SK-N-MC (cell line): Measurements from ENCODE around the gene CASP10.

Source experiments
- DNase-seq: peaks from one replicate; pipeline ENCODE4 v3.0.0-alpha.2; 2011; ENCODE audit warnings: low read depth, low spot score
- H3K27ac ChIP-seq: fragments of 200-600 bp; sonication (generic); 2 replicates; pipeline ENCODE4 v1.5.1; 2016; ENCODE audit warnings: mixed run types
- H3K36me3 ChIP-seq: fragments of 200-600 bp; sonication (generic); 2 replicates; pipeline ENCODE4 v1.6.1; 2017; ENCODE audit warnings: antibody characterized with exemption, low read length, mixed read lengths; ENCODE audit not compliant: insufficient read depth
- H3K4me3 ChIP-seq: fragments of 200-600 bp; sonication (generic); 2 replicates; pipeline ENCODE4 v1.5.1; 2016
- H3K9ac ChIP-seq: fragments of 200-600 bp; sonication (generic); 2 replicates; pipeline ENCODE4 v1.8.0; 2017; ENCODE audit warnings: mixed run types, mixed read lengths; ENCODE audit not compliant: insufficient read length
- H3K9me3 ChIP-seq: fragments of 200-600 bp; sonication (generic); 2 replicates; pipeline ENCODE4 v1.6.1; 2017; ENCODE audit warnings: low read depth, mild to moderate bottlenecking, antibody characterized with exemption, low read length, moderate library complexity, mixed read lengths
- EZH2 ChIP-seq: fragments of 200-600 bp; sonication (generic); IDR thresholded peaks from one replicate; pipeline ENCODE4 v1.6.1; 2017; ENCODE audit warnings: antibody characterized with exemption
- FOXP2 ChIP-seq: optimal IDR thresholded peaks from 2 replicates; pipeline ENCODE3; 2011; ENCODE audit warnings: mild to moderate bottlenecking, moderate library complexity; ENCODE audit not compliant: insufficient read depth; ENCODE audit errors: extremely low read length, control extremely low read depth
- POLR2AphosphoS5 ChIP-seq: IDR thresholded peaks from 2 replicates; pipeline ENCODE4 v1.6.1; 2012; ENCODE audit warnings: mild to moderate bottlenecking, low read depth, low read length, borderline replicate concordance

Gene CASP10

DNA sequence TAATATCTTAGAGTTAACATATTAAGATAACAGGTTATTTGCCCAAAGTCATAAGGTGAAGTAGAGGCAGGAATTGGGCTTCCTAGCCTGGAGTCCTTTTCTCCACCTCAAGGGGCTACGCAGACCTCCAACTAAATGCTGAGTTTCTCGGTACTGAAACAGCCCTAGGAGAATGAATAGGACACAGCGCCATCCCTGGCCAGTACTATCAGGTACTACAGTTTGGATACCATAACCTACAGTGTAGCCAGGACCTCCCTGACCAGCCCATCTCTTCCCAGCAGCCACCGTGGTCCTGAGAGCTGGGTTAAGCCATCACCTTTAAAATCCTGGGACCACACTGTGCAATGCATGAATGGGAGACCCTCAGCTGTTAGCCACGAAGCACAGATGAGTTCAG, 93.0 kb downstream of the CASP10 start:
- Histone ChIP-seq H3K36me3 (peaks cover 18% of the 10 kb centered on the region; the same call in 1 of the 2 replicates), H3K27ac (no peak overlapping the region), H3K4me3 (no peak overlapping the region), H3K9ac (no peak overlapping the region), H3K9me3 (no peaks in the 10 kb centered on the region)
- no peak for DNase-seq
- TF ChIP-seq FOXP2 (no peak), POLR2AphosphoS5 (no peak)

DNA sequence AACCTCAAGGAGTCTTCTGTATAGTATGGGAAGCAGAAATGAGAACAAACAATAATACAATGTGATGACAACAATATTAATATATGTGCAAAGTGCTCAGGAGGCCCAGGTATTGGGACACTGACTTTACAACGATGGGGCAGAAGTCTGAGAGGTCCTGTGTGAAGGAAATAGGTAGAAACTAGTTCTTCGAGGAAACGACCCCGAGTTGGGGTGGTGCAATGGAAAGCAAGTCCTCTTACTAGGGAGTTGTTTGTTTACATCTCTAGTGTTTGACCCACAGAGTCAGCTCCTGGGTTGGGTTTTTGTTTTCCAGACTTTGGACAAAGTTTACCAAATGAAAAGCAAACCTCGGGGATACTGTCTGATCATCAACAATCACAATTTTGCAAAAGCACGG, 93.6 kb downstream of the CASP10 start:
- TF ChIP-seq POLR2AphosphoS5 (no peak), FOXP2 (no peak), EZH2 (no peak)
- no peak overlapping the region for H3K27ac ChIP-seq
- H3K4me3 ChIP-seq = no peak overlapping the region
- no peak for DNase-seq
- H3K9me3 ChIP-seq = no peaks in the 10 kb centered on the region
- H3K9ac ChIP-seq = no peak overlapping the region
- H3K36me3 ChIP-seq = peaks cover 18% of the 10 kb centered on the region; the same call in 1 of the 2 replicates
